ENCODE data around the gene COL2A1.
A peak's percentile ranks its signal among the peaks of the same experiment; 100 is the strongest.
"Not testable (repeated sequence)": the region's sequence is repeated elsewhere in the genome, so short reads cannot be mapped to it uniquely, and the experiment has no call there.

COL2A1 gene

DNA sequence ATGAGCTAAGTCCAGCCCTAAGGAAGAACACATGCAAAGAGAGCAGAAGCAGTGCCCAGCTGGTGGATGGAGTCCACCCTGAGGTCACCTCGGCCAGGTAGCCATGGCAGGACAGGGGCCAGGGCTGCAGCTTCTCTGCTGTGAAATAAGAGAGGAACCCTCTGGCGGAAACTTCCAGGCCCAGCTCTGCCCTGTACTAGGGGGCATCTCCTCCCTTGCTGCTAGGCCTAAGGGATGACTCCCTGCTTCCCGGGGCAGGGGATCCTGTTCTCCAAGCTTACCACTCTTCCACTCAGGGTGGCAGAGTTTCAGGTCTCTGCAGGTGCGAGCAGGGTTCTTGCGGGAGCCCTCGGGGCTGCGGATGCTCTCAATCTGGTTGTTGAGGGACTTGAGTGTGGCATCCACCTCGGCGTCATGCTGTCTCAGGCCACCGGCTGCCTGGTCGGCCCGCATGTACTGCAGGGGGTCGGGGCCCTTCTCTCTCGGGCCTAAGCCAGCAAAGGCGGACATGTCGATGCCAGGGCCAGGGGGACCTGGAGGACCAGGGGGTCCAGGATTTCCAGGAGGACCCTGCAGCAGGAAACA lies 29.1 kb downstream of the COL2A1 start:
- no peak for DNase-seq

DNA sequence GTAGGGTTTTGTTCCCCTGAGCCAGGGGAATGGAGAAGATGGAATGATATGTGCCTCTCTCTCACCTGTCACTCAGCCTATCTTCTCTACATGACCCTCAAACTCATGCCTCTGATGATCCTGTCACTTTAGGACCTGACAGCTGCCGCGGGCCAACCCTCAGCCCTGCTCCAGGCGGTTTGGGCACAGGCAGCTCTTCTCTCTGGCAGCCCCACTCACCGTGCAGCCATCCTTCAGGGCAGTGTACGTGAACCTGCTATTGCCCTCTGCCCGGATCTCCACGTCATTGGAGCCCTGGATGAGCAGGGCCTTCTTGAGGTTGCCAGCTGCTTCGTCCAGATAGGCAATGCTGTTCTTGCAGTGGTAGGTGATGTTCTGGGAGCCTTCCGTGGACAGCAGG lies 30.4 kb downstream of the COL2A1 start:
- no peak for DNase-seq

DNA sequence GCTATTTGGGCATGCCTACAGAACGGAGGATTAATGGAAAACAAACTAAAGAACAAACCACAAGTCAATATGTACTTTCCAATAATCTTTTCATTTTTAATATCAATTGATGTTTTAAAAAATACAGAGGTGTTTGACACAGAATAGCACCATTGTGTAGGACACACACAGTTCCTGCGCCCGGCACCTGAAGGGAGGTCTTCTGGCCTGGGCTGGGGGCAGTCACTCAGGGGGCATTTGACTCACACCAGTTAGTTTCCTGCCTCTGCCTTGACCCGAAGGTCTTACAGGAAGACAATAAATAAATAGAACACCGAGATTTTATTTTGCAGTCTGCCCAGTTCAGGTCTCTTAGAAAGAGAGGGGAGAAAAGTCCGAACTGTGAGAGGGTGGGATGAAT lies 31.4 kb downstream of the COL2A1 start:
- DNase-seq = no peak

DNA sequence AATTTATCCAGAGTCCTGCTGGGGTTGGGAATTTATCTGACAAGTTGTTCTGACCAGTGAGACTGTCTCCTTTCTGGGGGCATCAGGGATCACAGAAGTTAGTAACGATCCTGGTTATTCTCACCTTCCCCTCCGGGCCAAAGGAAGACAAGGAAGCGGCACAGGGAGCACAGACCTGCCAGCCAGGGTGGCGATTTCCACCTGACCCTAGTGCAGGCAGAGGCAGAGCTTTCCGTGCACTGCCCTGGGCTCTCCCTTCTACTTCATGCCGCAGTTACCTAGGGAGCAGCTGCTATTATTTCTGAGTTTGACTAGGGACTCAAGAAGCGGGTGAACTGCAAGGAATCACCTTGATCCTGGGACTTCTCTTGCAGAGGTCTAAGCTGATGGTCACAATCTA lies 33.4 kb downstream of the COL2A1 start:
- DNase-seq = no peak

DNA sequence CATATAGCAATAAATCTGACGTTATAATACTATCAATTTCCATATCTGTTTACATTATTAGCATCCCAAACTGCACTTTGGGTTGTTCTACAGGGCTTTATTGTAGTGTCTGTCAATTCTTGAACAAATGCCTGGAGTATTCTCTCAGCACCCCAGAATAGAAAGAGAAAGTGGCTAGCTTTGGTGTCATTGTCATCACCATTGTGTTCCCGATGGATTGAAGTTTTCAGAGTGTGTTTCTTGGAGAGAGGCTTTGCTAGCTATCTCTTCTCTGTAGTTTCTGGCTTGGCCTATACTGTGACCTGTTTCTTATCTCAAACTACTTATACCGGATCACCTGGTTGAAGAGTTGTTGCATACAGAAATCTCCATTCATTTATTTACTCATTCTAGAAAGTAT lies 34.4 kb downstream of the COL2A1 start:
- no peak for DNase-seq

DNA sequence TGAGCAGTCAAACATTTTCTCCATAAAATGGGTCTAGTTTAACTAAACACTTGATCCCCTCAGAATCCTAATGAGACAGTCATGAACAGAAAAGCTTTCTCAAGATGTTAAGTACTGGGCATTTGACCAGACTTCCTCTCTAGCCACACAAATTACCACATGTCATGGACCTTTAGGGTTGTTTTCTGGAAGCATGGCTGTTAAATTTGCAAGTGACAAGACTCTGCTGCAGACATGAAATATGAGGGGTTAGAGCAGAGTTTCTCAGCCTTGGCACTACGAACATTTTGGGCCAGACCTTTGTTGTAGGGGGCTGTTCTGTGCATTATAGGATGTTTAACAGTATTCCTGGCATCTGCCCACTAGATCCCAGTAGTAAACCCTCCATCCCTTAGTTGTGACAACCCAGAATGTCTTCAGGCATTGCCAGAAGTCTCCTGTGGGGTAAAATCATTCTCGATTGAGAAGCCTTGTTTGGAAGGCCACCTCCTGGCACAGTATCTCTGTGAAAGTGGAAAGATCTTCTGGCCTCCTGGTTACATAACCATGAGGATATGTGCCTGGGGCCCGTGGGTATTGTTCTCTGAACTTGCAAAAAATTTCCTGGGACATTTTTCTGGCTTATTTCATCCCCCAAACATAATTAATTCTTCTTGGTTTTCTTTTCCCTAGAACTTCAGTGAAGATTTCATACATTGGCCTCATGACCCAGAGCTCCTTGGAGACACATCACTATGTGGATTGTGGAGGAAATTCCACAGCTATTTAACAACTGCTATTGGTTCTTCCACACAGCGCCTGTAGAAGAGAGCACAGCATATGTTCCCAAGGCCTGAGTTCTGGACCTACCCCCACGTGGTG lies 36.6 kb downstream of the COL2A1 start:
- DNase-seq = no peak

DNA sequence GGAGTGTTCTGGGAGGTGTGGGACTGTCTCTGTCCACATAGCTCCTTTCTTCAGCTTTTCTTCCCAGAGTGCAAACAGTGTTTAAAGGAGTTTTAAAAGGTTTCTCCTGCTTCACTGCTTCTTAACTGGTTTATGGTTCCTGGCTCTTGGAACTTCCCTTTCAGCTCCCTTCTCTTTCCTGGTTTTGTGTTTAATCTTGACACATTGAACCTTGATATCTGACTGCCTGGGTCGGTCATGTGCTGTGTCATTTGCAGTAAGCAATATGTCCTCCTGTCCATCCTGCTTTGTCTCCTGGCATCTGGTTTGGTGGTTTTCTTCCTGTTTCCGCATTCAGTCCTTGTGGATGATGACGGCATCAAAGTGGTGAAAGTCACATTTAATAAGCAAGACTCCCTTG lies 38.7 kb downstream of the COL2A1 start:
- DNase-seq = peak in 1 of 4 experiments; percentile 21

DNA sequence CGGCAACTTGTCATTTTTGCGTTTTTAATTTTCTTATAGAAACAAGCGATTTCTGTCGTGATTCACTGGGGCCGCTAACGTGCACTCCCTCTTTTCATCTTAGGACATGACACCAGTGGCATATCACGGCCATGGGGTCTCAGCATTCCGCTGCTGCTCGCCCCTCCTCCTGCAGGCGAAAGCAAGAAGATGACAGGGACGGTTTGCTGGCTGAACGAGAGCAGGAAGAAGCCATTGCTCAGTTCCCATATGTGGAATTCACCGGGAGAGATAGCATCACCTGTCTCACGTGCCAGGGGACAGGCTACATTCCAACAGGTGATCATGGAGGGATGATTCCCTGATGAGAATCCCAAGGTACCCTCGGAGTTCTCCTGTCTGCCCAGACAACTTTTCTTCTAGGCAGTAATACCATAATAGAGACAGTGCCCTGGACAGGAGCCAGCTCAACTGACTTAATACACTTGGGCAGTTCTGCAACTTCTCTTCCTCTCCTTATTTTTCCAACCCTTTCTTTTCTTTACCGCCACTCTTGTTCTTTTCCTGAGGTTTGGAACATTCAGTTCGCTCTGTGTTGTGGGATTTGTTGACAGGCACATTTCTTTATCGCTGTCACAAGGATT lies 40.1 kb downstream of the COL2A1 start:
- DNase-seq = peak in 1 of 4 experiments; percentile 18

DNA sequence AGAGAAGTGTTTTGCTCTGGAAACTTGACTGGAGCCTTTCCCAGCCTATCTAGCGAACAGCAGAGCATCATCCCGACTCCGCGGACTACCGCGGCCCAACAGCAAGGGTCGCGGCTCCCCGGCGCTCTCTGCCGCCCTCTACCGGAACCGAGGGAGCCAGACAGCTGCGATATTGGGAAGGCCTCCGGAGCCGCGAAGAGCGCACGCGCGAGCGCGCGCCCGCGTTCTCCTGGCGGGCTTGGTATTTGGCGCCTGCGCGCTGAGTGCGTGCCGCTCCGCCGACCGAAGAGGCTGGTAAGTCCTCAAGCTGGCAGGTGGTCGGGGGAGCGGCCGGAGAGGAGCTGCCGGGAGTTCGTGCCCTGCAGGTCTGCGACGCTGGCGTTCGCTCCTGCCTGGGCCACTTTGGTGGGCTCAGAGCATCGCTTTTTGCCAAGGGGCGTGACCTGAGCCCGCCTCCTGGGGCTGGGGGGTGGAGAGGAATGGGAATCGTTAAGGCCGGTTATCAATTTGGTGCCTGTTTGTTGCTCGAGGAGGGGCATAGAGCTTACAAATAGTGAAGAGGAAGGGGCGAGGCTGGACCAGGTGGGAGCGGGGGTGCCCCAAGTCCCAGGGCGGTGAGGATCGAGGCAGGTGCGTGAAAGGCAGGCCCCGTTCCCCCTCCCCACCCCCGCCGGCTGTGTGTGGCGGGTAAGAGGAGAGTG lies 40.8 kb downstream of the COL2A1 start, which contains the start of gene TMEM106C:
Gene TMEM106C, plus strand, starts transcription at position 257 of the 701 bp plus-strand sequence. CDS start 641 bp downstream, outside the sequence.
- DNase-seq = peak; percentile 93 to 97 (median 96)

DNA sequence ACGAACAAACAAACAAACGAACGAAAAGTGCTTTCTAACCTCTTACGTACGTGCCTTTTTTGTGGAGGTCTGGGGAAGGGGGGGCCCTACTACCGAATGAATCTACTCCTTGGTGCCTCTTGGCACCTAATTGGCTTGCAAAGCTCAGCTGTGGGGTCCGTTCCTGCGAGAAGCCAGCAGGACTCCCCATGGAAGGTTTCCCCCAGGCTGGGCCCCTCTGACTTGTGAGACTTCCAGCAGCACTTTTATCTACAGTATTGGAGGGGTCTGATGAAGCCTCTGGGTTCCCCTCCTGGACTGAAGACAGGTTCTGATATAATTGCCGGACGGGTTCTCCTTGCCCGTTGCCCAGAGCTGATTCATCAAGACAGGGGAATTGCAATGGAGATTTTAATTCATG lies 42.1 kb downstream of the COL2A1 start:
- no peak for DNase-seq

DNA sequence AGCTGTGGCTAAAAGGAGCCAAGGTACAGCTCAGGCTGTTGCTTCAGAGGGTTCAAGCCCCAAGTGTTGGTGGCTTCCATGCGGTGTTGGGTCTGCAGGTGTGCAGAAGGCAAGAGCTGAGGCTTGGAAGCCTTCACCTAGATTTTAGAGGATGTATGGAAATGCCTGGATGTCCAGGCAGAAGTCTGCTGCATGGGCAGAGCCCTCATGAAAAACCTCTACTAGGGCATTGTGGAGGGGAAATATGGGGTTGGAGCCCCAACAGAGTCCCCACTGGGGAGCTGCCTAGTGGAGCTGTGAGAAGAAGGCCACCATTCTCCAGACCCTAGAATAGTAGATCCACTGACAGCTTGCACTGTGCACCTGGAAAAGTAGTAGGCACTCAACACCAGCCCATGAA lies 46.6 kb downstream of the COL2A1 start:
- not testable (repeated sequence) for DNase-seq

DNA sequence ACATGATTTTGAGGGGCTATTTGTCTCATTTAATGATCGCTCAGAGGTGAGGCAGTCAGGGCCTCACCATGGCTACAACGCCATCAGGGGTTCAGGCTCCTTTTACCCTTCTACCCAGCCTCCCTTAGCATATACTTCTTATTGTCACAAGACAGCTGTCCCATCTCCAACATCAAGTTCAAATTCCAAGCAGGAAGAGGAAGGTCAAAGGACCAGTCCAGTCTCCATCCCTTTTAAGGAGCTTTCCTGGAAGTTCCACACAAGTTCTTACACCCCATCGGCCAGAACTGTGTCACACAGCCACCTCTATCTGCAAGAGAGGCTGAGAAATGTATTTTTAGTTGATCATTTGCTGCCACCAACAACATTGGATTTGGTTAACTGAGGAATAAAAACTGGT lies 49.2 kb downstream of the COL2A1 start:
- DNase-seq = no peak

DNA sequence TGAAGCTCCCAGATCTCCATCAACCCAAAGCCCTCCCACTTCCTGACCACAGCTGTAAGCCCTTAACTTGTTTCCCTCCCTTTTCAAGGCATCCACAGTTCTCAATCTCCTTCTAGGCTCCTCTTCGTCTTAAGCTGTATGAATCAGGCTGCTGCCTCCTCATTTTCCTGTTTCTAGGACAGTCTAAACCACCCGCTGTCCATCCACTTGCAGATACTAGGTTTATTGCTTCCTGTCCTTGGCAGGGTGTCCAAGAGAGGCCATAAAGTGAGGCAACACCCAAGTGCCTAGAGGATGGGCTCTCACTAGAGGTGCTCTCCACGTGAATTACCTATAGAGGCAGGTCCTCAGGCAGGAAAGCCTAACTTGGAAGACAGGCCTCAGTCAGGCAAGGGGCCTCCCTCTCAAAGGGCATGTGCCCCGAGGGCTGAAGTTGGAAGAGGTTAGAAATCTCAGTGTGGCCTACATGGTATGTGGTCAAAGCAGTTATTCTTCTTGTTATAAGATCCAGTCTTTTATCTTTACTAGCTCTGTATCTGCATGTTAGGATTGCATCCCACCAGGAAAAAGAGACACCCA lies 49.7 kb downstream of the COL2A1 start:
- DNase-seq = no peak

DNA sequence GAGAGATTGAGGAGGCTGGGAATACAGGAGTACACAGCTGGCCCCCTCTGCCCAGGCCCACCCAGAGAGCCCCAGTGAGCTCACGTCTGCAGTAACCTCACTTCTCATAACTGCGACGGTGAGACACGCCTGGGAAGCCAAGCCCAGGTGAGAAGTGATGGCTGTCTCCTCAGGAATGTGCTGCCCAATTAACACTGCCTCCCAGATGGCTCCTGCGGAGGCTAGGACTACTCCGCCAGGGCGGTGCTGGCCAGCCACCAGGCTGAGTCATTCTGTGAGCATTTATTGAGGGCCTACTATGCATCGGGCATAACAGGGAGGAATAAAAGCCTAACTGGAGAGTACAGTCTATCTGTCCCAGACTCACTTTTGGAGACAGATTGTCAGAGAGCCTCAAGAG lies 50.2 kb downstream of the COL2A1 start:
- no peak for DNase-seq

DNA sequence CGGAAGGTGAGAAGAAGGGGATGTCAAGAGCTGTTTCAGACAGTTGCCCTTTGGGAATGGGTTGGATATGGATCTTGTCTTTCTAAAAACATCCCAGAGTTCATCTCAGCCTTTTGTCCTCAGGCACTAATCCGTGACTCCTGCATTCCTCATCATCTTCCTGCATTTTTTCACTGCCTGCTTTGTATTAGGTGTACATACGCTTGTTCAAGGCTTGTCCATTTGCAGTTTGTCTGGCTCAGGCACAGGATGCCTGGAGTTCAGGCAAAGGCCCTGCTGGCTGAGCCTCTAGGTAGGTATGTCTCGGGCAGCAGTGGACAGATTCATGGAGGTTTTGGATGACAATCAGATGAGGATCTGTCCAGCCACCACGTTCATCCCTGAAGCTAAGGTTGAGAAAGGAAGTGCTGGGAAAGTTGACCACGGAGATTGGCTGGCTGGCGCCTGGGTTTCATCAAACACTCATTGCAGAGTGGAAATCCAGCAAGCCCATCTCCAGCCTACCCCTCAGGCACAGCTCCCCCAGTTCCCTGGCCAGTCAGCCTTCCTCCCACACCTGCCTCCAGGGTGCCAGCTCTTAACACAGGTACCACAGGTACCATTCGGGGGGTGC lies 53.3 kb downstream of the COL2A1 start:
- DNase-seq = no peak

DNA sequence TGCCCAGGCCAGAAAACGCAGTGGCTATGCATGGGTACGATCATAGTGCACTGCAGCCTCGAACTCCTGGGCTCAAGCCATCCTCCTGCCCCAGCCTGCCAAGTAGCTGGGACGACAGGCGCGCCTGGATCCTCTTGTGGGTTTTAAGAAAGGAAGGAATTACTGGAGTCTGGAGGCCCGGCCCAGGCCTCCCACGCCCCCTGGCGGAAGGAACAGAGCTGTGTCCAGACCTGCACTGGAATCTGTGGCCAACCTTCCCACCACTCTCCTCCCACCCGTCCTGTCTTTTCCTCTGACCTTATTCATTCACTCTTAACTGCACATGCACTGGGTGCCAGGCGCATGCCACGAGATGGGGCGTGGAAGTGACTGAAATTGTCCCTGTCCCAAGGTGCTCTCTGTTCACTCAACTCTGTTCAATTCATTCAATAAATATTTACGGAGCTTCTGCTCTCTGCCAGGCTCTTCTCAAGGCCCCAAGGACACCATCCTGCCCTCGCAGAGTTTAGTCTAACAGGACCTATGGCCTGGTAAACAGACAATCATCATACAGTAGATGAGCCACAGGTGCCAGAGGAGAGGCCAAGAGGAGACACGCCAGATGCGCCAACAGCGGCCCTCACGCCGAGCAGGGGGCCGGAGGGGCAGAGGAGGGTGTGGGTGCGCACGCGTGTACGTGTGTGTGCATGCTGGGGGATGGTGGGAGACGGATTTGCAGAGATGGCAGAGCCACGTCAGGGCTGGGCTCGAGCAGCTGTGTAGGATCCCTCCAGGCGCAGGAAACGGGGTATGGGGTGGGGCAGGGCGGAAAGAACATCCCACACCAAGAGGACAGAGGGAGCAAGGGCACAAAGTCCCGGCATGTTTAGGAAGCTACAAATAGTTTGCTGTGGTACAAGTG lies 54.6 kb downstream of the COL2A1 start:
- peak; percentile 76 to 92 (median 87) for DNase-seq

DNA sequence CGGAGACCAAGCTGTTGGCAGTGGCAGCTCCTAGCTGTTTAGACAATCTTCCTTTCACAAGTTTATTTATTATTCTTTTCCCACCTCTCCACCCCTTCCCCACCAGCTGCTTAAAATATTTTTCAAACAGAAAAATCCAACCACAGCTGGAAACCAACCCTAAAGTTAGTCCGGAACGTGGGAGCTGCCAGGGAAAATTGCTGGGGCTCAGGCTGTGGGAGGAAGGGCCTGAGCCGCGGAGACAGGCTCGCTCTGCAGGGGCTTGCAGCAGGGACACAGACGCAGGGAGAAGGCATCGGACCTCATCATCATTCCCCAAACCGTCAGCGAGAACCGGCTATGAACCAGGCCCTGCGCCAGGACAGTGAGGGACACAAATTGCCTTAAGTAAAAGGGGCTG lies 56.9 kb downstream of the COL2A1 start:
- no peak for DNase-seq

DNA sequence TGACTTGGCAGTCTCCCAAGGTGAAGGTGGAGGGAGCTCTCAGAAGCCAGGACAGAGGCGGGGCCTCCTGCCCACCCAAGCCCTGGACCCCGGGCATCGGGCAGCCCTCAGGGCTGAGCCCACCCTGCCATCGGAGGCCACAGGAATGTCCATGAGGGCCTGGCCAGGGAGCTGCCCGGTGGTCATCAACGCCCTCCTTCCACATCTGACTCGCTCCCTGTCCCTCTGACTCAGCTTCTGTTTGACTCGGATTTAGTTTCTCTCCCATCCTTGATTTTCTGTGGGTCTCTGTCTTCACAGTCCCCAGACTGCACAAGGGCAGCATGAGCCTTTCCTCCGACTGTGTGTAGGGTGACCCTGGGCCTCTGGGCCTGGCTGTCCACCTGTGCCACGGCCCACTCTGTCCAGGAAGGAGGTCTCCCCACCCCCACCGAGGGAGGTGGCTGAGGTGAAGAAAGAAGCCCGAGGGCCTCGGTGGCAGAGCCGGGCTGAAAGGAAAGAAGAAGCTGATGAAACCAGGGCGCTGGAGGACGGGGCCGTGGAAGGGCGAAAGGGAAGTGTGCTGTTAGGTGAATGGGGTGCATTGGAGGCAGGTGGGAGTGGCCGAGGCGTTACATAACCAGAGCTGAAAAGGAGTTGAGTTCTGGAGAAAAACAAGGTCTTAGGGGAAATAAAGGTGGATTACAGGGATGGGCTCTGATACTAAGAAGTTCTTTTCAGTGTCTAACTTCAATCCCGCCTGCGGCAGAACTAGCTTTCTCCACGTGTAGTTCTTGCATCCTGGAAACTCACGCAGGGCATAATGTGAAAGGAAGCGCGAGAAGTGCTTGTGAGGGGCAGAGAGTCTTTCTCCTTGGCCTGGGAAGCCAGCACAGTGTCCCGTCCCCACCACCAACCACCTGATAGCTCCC lies 57.6 kb downstream of the COL2A1 start:
- peak; percentile 29 to 63 (median 46) for DNase-seq

DNA sequence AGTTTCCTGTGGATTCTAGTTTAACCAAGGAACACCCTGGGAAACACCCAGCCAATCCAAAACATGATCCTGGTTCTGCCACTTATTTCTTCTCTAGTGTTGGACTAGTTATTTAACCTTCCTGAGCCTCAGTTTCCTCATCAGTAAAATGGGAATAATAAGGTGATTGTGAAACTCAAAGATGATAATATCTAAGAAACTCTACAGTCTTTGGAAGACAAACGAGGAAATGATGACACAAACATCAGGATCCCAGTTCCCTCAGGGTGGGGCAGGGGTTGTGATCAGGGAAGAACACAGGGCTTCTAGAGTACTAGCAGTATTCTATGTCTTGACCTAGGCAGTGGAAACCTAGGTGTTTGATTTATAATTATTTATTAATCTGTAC lies 58.9 kb downstream of the COL2A1 start:
- DNase-seq = no peak

Measured in suppressor macrophage (primary cell).